Small intestine (tissue), 7 donors: ENCODE data around the gene SERTAD3. TPM values are rescaled to one million over a fixed set of nuclear protein-coding genes. Genes with fewer than 3 reads are reported as not detected.

Experiments
- DNase-seq, 2 donors: peaks; one replicate each; pipeline versions ENCODE4 v3.0.0 to v3.0.0-alpha.2; 2013
- FAIRE-seq: peaks from 2 replicates; lab custom pipeline; 2012; peaks lifted over from hg19 to GRCh38; lab: Jason Lieb, UNC
- H3K27ac ChIP-seq, 3 donors: one replicate each; pipeline ENCODE4 v1.5.1; 2013; ENCODE audit warnings: low read length in 2 of 3, mild to moderate bottlenecking in 2 of 3, control low read depth in 1 of 3, inconsistent platforms in 1 of 3, low read depth in 1 of 3, moderate library complexity in 1 of 3
- H3K27me3 ChIP-seq, 3 donors: one replicate each; pipeline ENCODE4 v1.6.1; 2013; ENCODE audit warnings: low read length in 3 of 3, inconsistent platforms in 1 of 3; ENCODE audit not compliant: control insufficient read depth in 3 of 3, insufficient read depth in 3 of 3
- H3K36me3 ChIP-seq, 3 donors: one replicate each; pipeline ENCODE4 v1.6.1; 2013; ENCODE audit warnings: low read length in 3 of 3, inconsistent platforms in 1 of 3, low read depth in 1 of 3, mild to moderate bottlenecking in 1 of 3, moderate library complexity in 1 of 3; ENCODE audit not compliant: control insufficient read depth in 3 of 3, insufficient read depth in 2 of 3
- H3K4me1 ChIP-seq, 3 donors: one replicate each; pipeline ENCODE4 v1.6.1; 2013; ENCODE audit warnings: low read length in 2 of 3, inconsistent platforms in 1 of 3, low read depth in 1 of 3, mild to moderate bottlenecking in 1 of 3, moderate library complexity in 1 of 3; ENCODE audit not compliant: control insufficient read depth in 3 of 3, insufficient read depth in 2 of 3
- H3K4me3 ChIP-seq, 3 donors: one replicate each; pipeline ENCODE4 v1.5.1; 2013; ENCODE audit warnings: low read length in 3 of 3, control low read depth in 1 of 3, inconsistent platforms in 1 of 3, low read depth in 1 of 3, mild to moderate bottlenecking in 1 of 3, moderate library complexity in 1 of 3
- H3K9me3 ChIP-seq, 2 donors: one replicate each; pipeline ENCODE4 v1.6.1; 2013; ENCODE audit warnings: low read depth in 1 of 2, low read length in 1 of 2; ENCODE audit not compliant: control insufficient read depth in 2 of 2, insufficient read depth in 1 of 2
- WGBS, 3 donors: extraction: QIAGEN DNeasy Blood & Tissue Kit; methylation state at CpG; one replicate each; pipeline ENCODE4 v1.1.7; 2013; 5-methylcytosine and 5-hydroxymethylcytosine counted together
- polyA plus RNA-seq, 4 donors: library from polyadenylated mRNA; stranded (reverse) in 3 of 4; unstranded in 1 of 4; fragments of 200-250 nt in 3 of 4; fragments of 120-200 nt in 1 of 4; gene quantifications; one replicate each; pipeline versions ENCODE4 v1.2.1 to v1.2.3, GENCODE V29; 2013
- donor health status: healthy with polysubstance abuse.
- donor health status: control.
- donor health status: control.
- donor health status: Bipolar disorder and iron deficiency.
- donor health status: healthy.

SERTAD3 gene
- polyA plus RNA-seq, 4 donors, result 21.3 to 31.3 (median 28.0) TPM

GRCh38 chr19:40403262-40403984, 40.7 kb downstream of the SERTAD3 start:
- Histone ChIP-seq H3K4me1 (peaks cover 0 to 8% (median 0%) of the 10 kb centered on the region in 3 donors), H3K9me3 (no peaks in the 10 kb centered on the region), H3K36me3 (no peaks in the 10 kb centered on the region), H3K27me3 (no peaks in the 10 kb centered on the region), H3K4me3 (peak overlapping the region in 2 of 3 donors; percentile 47 to 68), H3K27ac (peak overlapping the region; percentile 12 to 82 (median 82))
- WGBS, 3 donors, result 0 to 1% (median 1%) methylated on average over 41 of the region's 41 CpGs
- FAIRE-seq, result no peak
- peak; percentile 78 to 91 for DNase-seq

- Histone ChIP-seq H3K27me3 (no peaks in the 10 kb centered on the region), H3K9me3 (no peaks in the 10 kb centered on the region), H3K27ac (no peak overlapping the region), H3K36me3 (peaks cover 0 to 11% (median 3%) of the 10 kb centered on the region in 3 donors), H3K4me3 (no peak overlapping the region), H3K4me1 (peaks cover 0 to 13% (median 2%) of the 10 kb centered on the region in 3 donors)
- WGBS, 3 donors, result 24 to 48% (median 27%) methylated on average over 2 to 3 of the region's 3 CpGs
- DNase-seq (no peak), FAIRE-seq (no peak)
Measured at GRCh38 chr19:40400559-40400958, 43.6 kb downstream of the SERTAD3 start.

- Histone ChIP-seq H3K4me3 (peak overlapping the region in 1 of 3 donors; percentile 4), H3K4me1 (peaks cover 0 to 13% (median 2%) of the 10 kb centered on the region in 3 donors), H3K36me3 (peaks cover 0 to 11% (median 3%) of the 10 kb centered on the region in 3 donors), H3K9me3 (no peaks in the 10 kb centered on the region), H3K27ac (peak overlapping the region in 1 of 3 donors; percentile 25), H3K27me3 (no peaks in the 10 kb centered on the region)
- no peak for FAIRE-seq
- DNase-seq, result peak; percentile 55 to 79
- WGBS, 3 donors, result 42 to 44% (median 42%) methylated on average over 37 to 49 of the region's 49 CpGs
Measured at GRCh38 chr19:40398417-40399131, 45.6 kb downstream of the SERTAD3 start.

- Histone ChIP-seq H3K27me3 (no peaks in the 10 kb centered on the region), H3K36me3 (peaks cover 0 to 11% (median 3%) of the 10 kb centered on the region in 3 donors), H3K4me3 (no peak overlapping the region), H3K27ac (no peak overlapping the region), H3K9me3 (no peaks in the 10 kb centered on the region), H3K4me1 (peaks cover 0 to 9% (median 2%) of the 10 kb centered on the region in 3 donors)
- WGBS, 3 donors, result 92 to 96% (median 94%) methylated on average over 17 to 22 of the region's 22 CpGs
- DNase-seq (no peak), FAIRE-seq (no peak)
Measured at GRCh38 chr19:40397568-40397906, 46.6 kb downstream of the SERTAD3 start.

GRCh38 chr19:40396886-40397567, 47.1 kb downstream of the SERTAD3 start:
- 85 to 86% (median 85%) methylated on average over 19 to 20 of the region's 20 CpGs for WGBS, 3 donors
- peaks cover 0 to 11% (median 3%) of the 10 kb centered on the region in 3 donors for H3K36me3 ChIP-seq
- DNase-seq, result no peak
- H3K27me3 ChIP-seq, result no peaks in the 10 kb centered on the region
- no peak for FAIRE-seq
- H3K4me3 ChIP-seq, result no peak overlapping the region
- H3K9me3 ChIP-seq, result no peaks in the 10 kb centered on the region
- peaks cover 0 to 9% (median 2%) of the 10 kb centered on the region in 3 donors for H3K4me1 ChIP-seq
- H3K27ac ChIP-seq, result no peak overlapping the region

- no peak for FAIRE-seq
- no peaks in the 10 kb centered on the region for H3K27me3 ChIP-seq
- no peak overlapping the region for H3K4me3 ChIP-seq
- peaks cover 0 to 9% (median 2%) of the 10 kb centered on the region in 3 donors for H3K4me1 ChIP-seq
- 83 to 89% (median 86%) methylated on average over 14 of the region's 14 CpGs for WGBS, 3 donors
- peaks cover 0 to 11% (median 3%) of the 10 kb centered on the region in 3 donors for H3K36me3 ChIP-seq
- no peak overlapping the region for H3K27ac ChIP-seq
- DNase-seq, result no peak
- H3K9me3 ChIP-seq, result no peaks in the 10 kb centered on the region
Measured at GRCh38 chr19:40395956-40396355, 48.2 kb downstream of the SERTAD3 start.

- no peaks in the 10 kb centered on the region for H3K27me3 ChIP-seq
- H3K27ac ChIP-seq, result no peak overlapping the region
- FAIRE-seq (no peak), DNase-seq (no peak)
- peaks cover 0 to 9% (median 2%) of the 10 kb centered on the region in 3 donors for H3K4me1 ChIP-seq
- WGBS, 3 donors, result 68 to 79% (median 75%) methylated on average over 10 to 13 of the region's 13 CpGs
- no peak overlapping the region for H3K4me3 ChIP-seq
- H3K36me3 ChIP-seq, result peaks cover 0 to 11% (median 3%) of the 10 kb centered on the region in 3 donors
- H3K9me3 ChIP-seq, result no peaks in the 10 kb centered on the region
Measured at GRCh38 chr19:40394816-40395210, 49.3 kb downstream of the SERTAD3 start.
